Activated CD8-positive, alpha-beta T cell treated with anti-CD3 and anti-CD28 coated beads for 36 hours (primary cell): ENCODE measurements around the gene ZNF14. TPM values are rescaled to one million over a fixed set of nuclear protein-coding genes. Genes with fewer than 3 reads are reported as not detected.
"Not testable (repeated sequence)": the region's sequence is repeated elsewhere in the genome, so short reads cannot be mapped to it uniquely, and the experiment has no call there.

Experiments used
- ATAC-seq: fragments of 200-7000 bp; cut with Tn5 transposase; one replicate; pipeline ENCODE4 v1.10.0; 2021; ENCODE audit warnings: mild to moderate bottlenecking, moderate library complexity
- CTCF ChIA-PET: fragments of 350-600 bp; sonication (Branson Sonifier 250); formaldehyde crosslinking; loops from one replicate; lab custom pipeline; 2021; ENCODE audit warnings: antibody characterized with exemption; lab: Charles Lee
- POLR2A ChIA-PET: fragments of 350-600 bp; sonication (Branson Sonifier 250); formaldehyde crosslinking; loops from one replicate; lab custom pipeline; 2021; ENCODE audit warnings: antibody characterized with exemption; lab: Charles Lee
- DNase-seq: peaks from one replicate; pipeline ENCODE4 v3.0.0-alpha.2; 2020
- H3K27ac Mint-ChIP-seq: one replicate; pipeline ENCODE4 v1.8.0; 2021; ENCODE audit warnings: mild to moderate bottlenecking, mixed read lengths
- H3K27me3 Mint-ChIP-seq: one replicate; pipeline ENCODE4 v1.8.0; 2021; ENCODE audit warnings: mixed read lengths
- H3K36me3 Mint-ChIP-seq: one replicate; pipeline ENCODE4 v1.8.0; 2021; ENCODE audit warnings: low read depth, mixed read lengths
- H3K4me1 Mint-ChIP-seq: one replicate; pipeline ENCODE4 v1.8.0; 2021; ENCODE audit warnings: low read depth, mixed read lengths
- H3K4me3 Mint-ChIP-seq: one replicate; pipeline ENCODE4 v1.8.0; 2021; ENCODE audit warnings: mild to moderate bottlenecking, moderate library complexity, mixed read lengths
- H3K9me3 Mint-ChIP-seq: one replicate; pipeline ENCODE4 v1.8.0; 2021; ENCODE audit warnings: mixed read lengths
- intact Hi-C: fragments of 100-400 bp; cut with micrococcal nuclease; formaldehyde crosslinking; loops from one replicate; pipeline ENCODE4 v1.10.0; 2022
- total RNA-seq, 2 experiments: library from RNA; stranded (reverse); gene quantifications; one replicate each; pipeline ENCODE4 v1.2.3, GENCODE V29; 2021
- TF ChIP-seq, protein P1 (sequence below): fragments of 200-600 bp; IDR thresholded peaks from one replicate; pipeline ENCODE4 v1.8.0; 2022; ENCODE audit warnings: antibody characterized with exemption, mild to moderate bottlenecking

Gene ZNF14
- total RNA-seq, 2 experiments from 2014 or later = 8.6 to 9.3 TPM

DNA sequence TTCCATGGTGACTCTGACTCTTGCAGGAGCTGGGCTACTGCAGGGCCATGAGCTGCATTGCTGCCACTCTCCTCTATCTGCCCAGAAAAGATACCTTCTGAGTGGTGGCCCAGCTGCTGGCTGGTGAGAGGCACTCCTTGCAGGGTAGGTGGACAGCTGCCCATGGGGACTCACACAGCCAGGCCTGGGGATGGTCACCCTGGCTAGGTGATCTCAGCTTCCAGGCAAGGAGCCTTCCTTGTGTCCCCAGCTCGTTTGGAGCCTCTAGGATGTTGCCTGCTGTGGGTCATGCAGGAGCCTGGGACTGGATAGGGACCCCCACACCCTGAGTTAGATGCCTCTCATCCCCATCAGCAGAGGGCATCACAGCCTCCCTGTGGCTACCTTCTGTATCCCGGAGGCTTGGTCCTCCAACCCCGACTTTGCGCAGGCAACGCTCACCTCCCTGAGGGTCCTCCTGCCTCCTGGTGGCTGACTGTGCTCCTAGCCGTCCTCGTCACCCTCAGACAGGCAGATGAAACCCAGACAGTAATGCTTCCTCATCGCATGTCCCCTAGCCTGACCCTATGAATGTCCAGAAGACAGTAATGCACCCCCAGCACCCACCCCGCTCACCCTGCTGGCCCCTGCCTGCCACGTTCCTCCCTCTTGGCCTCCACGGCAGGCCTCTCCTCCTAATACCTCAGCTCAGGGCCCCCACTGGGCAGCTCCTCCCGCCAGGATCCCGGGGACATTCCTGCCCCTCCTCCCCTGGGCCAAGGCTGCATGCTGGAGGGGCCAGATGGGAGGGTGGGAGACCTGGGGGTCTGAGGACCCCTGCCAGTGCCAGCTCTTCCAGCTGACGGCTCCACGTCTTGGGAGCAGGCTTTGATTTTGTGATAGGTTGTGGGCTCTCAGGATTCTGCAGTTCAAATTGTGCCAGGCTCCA lies 13.6 kb upstream of the ZNF14 start:
- Mint-ChIP-seq H3K4me1 (no peaks in the 10 kb centered on the region), H3K27ac (no peak overlapping the region), H3K4me3 (no peak overlapping the region), H3K36me3 (no peaks in the 10 kb centered on the region), H3K9me3 (no peaks in the 10 kb centered on the region), H3K27me3 (no peaks in the 10 kb centered on the region)
- ATAC-seq = no peak
- intact Hi-C loops = no loop called here
- POLR2A ChIA-PET = interaction anchor here (0.7 kb wide), 1 partner anchor 84 kb away, joined by 3 read pairs; no protein-coding TSS in a partner anchor
- CTCF ChIA-PET = interaction anchor here (1.1 to 1.3 kb wide), 2 partner anchors 214 to 252 kb away, joined by 3 to 5 read pairs; no protein-coding TSS in a partner anchor
- TF ChIP-seq, protein P1, sequence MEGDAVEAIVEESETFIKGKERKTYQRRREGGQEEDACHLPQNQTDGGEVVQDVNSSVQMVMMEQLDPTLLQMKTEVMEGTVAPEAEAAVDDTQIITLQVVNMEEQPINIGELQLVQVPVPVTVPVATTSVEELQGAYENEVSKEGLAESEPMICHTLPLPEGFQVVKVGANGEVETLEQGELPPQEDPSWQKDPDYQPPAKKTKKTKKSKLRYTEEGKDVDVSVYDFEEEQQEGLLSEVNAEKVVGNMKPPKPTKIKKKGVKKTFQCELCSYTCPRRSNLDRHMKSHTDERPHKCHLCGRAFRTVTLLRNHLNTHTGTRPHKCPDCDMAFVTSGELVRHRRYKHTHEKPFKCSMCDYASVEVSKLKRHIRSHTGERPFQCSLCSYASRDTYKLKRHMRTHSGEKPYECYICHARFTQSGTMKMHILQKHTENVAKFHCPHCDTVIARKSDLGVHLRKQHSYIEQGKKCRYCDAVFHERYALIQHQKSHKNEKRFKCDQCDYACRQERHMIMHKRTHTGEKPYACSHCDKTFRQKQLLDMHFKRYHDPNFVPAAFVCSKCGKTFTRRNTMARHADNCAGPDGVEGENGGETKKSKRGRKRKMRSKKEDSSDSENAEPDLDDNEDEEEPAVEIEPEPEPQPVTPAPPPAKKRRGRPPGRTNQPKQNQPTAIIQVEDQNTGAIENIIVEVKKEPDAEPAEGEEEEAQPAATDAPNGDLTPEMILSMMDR = no peak
- DNase-seq = no peak

DNA sequence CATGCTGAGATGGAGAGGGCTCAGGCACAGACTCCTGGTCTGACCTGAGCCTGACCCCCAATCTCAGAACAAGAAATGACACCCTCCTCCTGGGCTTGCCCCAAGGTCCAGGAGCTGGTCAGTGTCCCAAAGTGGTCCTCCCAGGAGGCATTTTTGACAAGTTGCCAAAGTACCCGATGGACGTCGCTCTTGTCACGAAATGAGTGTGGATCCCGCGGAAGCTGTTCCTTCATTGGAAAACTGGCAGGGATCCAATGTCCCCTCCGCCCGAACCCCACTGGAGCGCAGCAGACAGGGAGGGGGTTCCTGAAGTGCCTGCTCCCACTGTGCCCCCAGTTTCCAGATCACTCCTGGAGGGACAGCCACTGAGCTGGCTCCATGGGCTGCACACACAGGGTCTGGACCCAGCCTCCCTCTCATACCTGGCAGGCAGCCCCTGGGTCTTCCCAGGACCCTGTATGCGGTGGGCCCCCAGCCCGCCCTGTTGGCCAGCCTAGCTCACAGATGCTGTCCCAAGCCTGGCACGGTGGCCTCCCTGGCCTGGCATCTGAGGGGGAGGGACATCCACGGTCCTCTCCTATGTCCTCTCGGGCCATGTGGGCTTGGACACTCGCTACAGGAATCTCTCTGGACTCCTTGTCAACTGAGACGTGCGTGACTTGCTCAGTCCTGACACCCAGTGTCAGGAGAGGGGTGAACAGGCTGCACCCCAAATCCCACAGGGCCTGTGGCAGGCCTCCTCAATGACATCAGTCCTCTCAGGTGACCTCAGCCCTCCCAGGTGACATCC lies 12.8 kb upstream of the ZNF14 start:
- ChIA-PET CTCF (interaction anchor here (1.1 to 1.3 kb wide), 2 partner anchors 213 to 253 kb away, joined by 3 to 5 read pairs; no protein-coding TSS in a partner anchor), POLR2A (interaction anchor here (0.6 to 0.7 kb wide), 2 partner anchors 84 to 110 kb away, joined by 3 read pairs; no protein-coding TSS in a partner anchor)
- Mint-ChIP-seq H3K4me1 (no peaks in the 10 kb centered on the region), H3K4me3 (no peak overlapping the region), H3K27me3 (no peaks in the 10 kb centered on the region), H3K27ac (no peak overlapping the region), H3K9me3 (no peaks in the 10 kb centered on the region), H3K36me3 (no peaks in the 10 kb centered on the region)
- intact Hi-C loops = no loop called here
- TF ChIP-seq, protein P1 = no peak
- DNase-seq (peak; percentile 32), ATAC-seq (peak; percentile 70)

DNA sequence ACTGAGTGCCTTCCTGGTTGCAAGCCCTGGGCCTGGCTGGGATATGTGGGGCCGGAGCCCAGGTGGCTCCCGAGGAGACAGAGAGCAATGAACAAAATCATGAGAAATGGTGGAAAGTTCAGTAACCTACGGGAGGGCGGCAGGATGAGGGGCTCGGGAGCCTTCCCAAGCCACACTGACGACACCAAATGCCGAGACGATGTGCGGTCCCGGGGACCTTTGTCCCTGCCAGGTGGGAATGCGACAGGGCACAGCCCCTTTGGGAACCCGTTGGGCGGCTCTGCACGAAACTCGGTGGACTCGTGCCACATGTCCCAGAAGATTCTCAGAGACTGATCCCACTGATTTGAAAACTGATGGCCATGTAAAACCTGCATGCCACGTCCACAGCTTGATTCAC lies 11.7 kb upstream of the ZNF14 start:
- Mint-ChIP-seq H3K4me1 (no peaks in the 10 kb centered on the region), H3K27me3 (no peaks in the 10 kb centered on the region), H3K4me3 (no peak overlapping the region), H3K36me3 (no peaks in the 10 kb centered on the region), H3K9me3 (no peaks in the 10 kb centered on the region), H3K27ac (no peak overlapping the region)
- POLR2A ChIA-PET = interaction anchor here (0.6 kb wide), 1 partner anchor 111 kb away, joined by 3 read pairs; no protein-coding TSS in a partner anchor
- DNase-seq (no peak), ATAC-seq (no peak)
- TF ChIP-seq, protein P1 = no peak
- intact Hi-C loops = no loop called here
- CTCF ChIA-PET = interaction anchor here (1.2 kb wide), 1 partner anchor 12 kb away, joined by 3 read pairs; the partner anchor contains the start of gene ZNF14

DNA sequence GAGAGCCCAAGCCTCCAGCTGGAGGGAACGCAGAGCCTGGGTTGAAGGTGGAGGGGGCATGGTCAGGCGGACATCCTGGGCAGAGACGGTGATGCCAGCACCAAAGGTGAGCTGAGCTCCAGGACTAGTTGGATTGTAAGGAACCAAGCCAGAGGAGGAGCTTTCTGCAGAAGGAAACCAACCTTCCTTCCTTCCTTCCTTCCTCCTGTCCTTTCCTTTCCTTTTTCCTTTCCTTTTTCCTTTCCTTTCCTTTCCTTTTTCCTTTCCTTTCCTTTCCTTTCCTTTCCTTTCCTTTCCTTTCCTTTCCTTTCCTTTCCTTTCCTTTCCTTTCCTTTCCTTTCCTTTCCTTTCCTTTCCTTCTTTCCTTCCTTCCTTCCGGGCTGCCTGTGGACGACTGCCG lies 11.0 kb upstream of the ZNF14 start:
- H3K36me3 Mint-ChIP-seq, H3K4me1 Mint-ChIP-seq, ATAC-seq, intact Hi-C loops, POLR2A ChIA-PET, H3K4me3 Mint-ChIP-seq, H3K9me3 Mint-ChIP-seq, H3K27ac Mint-ChIP-seq, DNase-seq, H3K27me3 Mint-ChIP-seq: not testable (repeated sequence)
- CTCF ChIA-PET = interaction anchor here (1.2 kb wide), 1 partner anchor 11 kb away, joined by 3 read pairs; the partner anchor contains the start of gene ZNF14

DNA sequence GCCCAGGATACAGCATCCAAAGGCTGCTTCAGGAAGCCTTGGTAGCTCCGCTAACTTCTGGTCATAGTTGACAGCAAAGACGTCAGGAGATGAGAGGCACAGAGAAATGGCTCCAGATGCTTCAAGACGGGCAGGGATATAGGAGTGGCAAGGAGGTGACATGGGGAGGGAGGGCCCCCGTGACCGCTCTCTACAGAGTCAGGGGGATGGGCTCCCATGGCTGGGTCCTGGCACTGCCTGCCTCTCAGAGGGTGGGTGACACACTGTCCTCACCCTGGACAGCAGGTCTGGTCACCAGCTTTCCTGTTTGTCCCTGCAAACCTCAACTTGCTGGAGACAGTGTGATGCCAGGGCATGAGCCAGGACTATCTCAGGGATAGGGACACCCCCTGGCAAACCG lies 10.3 kb upstream of the ZNF14 start:
- intact Hi-C loops = no loop called here
- H3K4me3 Mint-ChIP-seq = no peak overlapping the region
- POLR2A ChIA-PET = no interaction called here
- TF ChIP-seq, protein P1 = no peak
- DNase-seq = no peak
- H3K9me3 Mint-ChIP-seq = no peaks in the 10 kb centered on the region
- H3K27me3 Mint-ChIP-seq = no peaks in the 10 kb centered on the region
- H3K4me1 Mint-ChIP-seq = no peaks in the 10 kb centered on the region
- no peak for ATAC-seq
- no peaks in the 10 kb centered on the region for H3K36me3 Mint-ChIP-seq
- CTCF ChIA-PET = no interaction called here
- H3K27ac Mint-ChIP-seq = no peak overlapping the region
